COLO668 (cell line): ENCODE results near the gene FBXO3.

ENCODE experiments used
- DNase-seq: peaks from one replicate; lab custom pipeline; 2025; ENCODE audit not compliant: unreplicated experiment; lab: John Stamatoyannopoulos, UW

Gene FBXO3

GRCh38 chr11:33703234-33703633 lies 71.1 kb downstream of the FBXO3 start:
- no peak for DNase-seq

GRCh38 chr11:33701302-33702230 lies 72.8 kb downstream of the FBXO3 start:
- no peak for DNase-seq

GRCh38 chr11:33700502-33701271 lies 73.6 kb downstream of the FBXO3 start, which contains the start of gene C11orf91:
Gene C11orf91 (minus strand): TSS chr11:33700826. CDS start chr11:33700740, 86 bp downstream.
- DNase-seq = peak; percentile 91

- no peak for DNase-seq
These were observed 74.2 kb downstream of the FBXO3 start for GRCh38 chr11:33700063-33700501.

GRCh38 chr11:33699515-33700062 lies 74.7 kb downstream of the FBXO3 start:
- DNase-seq = no peak

- DNase-seq = no peak
These were observed 75.4 kb downstream of the FBXO3 start for GRCh38 chr11:33698921-33699320.

- DNase-seq = no peak
These were observed 76.3 kb downstream of the FBXO3 start for GRCh38 chr11:33697997-33698396.

GRCh38 chr11:33696931-33697638 lies 77.2 kb downstream of the FBXO3 start:
- no peak for DNase-seq

- DNase-seq = no peak
These were observed 77.9 kb downstream of the FBXO3 start for GRCh38 chr11:33696411-33696810.

- DNase-seq = no peak
These were observed 79.2 kb downstream of the FBXO3 start for GRCh38 chr11:33695051-33695566.

- no peak for DNase-seq
These were observed 79.8 kb downstream of the FBXO3 start for GRCh38 chr11:33694346-33695050.

GRCh38 chr11:33692541-33692940 lies 81.8 kb downstream of the FBXO3 start:
- no peak for DNase-seq

- peak; percentile 15 for DNase-seq
These were observed 82.3 kb downstream of the FBXO3 start for GRCh38 chr11:33692013-33692504.

- DNase-seq = no peak
These were observed 83.1 kb downstream of the FBXO3 start for GRCh38 chr11:33691066-33691864.
